Epithelial cell of proximal tubule (primary cell): ENCODE data around the gene SYTL3. TPM values are rescaled to one million over a fixed set of nuclear protein-coding genes. Genes with fewer than 3 reads are reported as not detected.

ENCODE experiments used
- DNase-seq: peaks from one replicate; pipeline ENCODE4 v3.0.0-alpha.2; 2011; ENCODE audit warnings: low read depth
- H3K4me3 ChIP-seq: 2 replicates; pipeline ENCODE4 v1.5.1; 2011; ENCODE audit warnings: low read depth, mild to moderate bottlenecking, low read length
- CTCF ChIP-seq: conservative IDR thresholded peaks from 2 replicates; pipeline ENCODE4 v1.5.1; 2012; ENCODE audit warnings: low read depth, mild to moderate bottlenecking, low read length
- total RNA-seq: library from RNA; depleted of rRNA; stranded (reverse); fragments of >200 nt; gene quantifications from 2 replicates; pipeline ENCODE4 v1.2.3, GENCODE V29; 2015

Gene SYTL3
- total RNA-seq, 1 donor from 2014 or later: 11.0 TPM

GRCh38 chr6:158758941-158759479, 109.2 kb downstream of the SYTL3 start:
- H3K4me3 ChIP-seq: no peak overlapping the region
- no peak for DNase-seq
- no peak for TF ChIP-seq CTCF

- TF ChIP-seq CTCF: no peak
- H3K4me3 ChIP-seq: no peak overlapping the region
- DNase-seq: no peak
Observed at GRCh38 chr6:158759966-158760617, 110.2 kb downstream of the SYTL3 start.

- H3K4me3 ChIP-seq: no peak overlapping the region
- no peak for TF ChIP-seq CTCF
- DNase-seq: no peak
Observed at GRCh38 chr6:158760618-158761250, 110.9 kb downstream of the SYTL3 start.

- H3K4me3 ChIP-seq: no peak overlapping the region
- DNase-seq: no peak
- TF ChIP-seq CTCF: no peak
Observed at GRCh38 chr6:158761746-158762145, 111.9 kb downstream of the SYTL3 start.

- DNase-seq: no peak
- TF ChIP-seq CTCF: no peak
- no peak overlapping the region for H3K4me3 ChIP-seq
Observed at GRCh38 chr6:158762787-158763433, 113.1 kb downstream of the SYTL3 start.

- no peak overlapping the region for H3K4me3 ChIP-seq
- TF ChIP-seq CTCF: no peak
- no peak for DNase-seq
Observed at GRCh38 chr6:158763434-158764182, 113.8 kb downstream of the SYTL3 start.
